Stimulated activated naive CD8-positive, alpha-beta T cell treated with anti-CD3 and anti-CD28 coated beads, Interleukin-15, Interleukin-2, amounts not matched to agents 100 ng/mL and 50 ng/mL, for 24 hours (primary cell): ENCODE results near the gene ADCK1.
A peak's percentile ranks its signal among the peaks of the same experiment; 100 is the strongest.
"Not testable (repeated sequence)": the region's sequence is repeated elsewhere in the genome, so short reads cannot be mapped to it uniquely, and the experiment has no call there.

ENCODE experiments used
- H3K27ac Mint-ChIP-seq: one replicate; pipeline ENCODE4 v1.8.0; 2021; ENCODE audit warnings: mild to moderate bottlenecking, mixed read lengths
- H3K27me3 Mint-ChIP-seq: one replicate; pipeline ENCODE4 v1.8.0; 2021; ENCODE audit warnings: mixed read lengths
- H3K36me3 Mint-ChIP-seq: one replicate; pipeline ENCODE4 v1.8.0; 2021; ENCODE audit warnings: low read depth, mixed read lengths
- H3K4me1 Mint-ChIP-seq: one replicate; pipeline ENCODE4 v1.8.0; 2021; ENCODE audit warnings: low read depth, mixed read lengths
- H3K4me3 Mint-ChIP-seq: one replicate; pipeline ENCODE4 v1.8.0; 2021; ENCODE audit warnings: mild to moderate bottlenecking, mixed read lengths
- H3K9me3 Mint-ChIP-seq: one replicate; pipeline ENCODE4 v1.8.0; 2021; ENCODE audit warnings: mixed read lengths

ADCK1 gene

DNA sequence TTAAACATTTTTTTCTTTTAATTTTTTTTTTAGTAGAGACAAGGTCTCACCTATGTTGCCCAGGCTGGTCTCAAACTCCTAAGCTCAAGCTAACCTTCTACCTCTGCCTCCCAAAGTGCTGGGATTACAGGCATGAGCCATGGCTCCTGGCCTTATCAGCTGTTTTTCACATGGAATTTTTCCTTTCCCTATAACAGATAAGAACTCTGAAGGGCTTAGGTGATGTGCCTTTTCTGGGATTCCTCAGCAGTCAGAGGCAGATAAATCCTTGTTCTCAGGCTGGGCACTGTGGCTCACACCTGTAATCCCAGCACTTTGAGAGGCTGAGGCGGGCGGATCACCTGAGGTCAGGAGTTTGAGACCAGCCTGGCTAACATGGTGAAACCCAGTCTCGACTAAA is 6.7 kb upstream of the ADCK1 start:
- H3K36me3 Mint-ChIP-seq, H3K9me3 Mint-ChIP-seq, H3K4me1 Mint-ChIP-seq, H3K27ac Mint-ChIP-seq, H3K4me3 Mint-ChIP-seq: not testable (repeated sequence)
- peaks cover 15% of the 10 kb centered on the region for H3K27me3 Mint-ChIP-seq

DNA sequence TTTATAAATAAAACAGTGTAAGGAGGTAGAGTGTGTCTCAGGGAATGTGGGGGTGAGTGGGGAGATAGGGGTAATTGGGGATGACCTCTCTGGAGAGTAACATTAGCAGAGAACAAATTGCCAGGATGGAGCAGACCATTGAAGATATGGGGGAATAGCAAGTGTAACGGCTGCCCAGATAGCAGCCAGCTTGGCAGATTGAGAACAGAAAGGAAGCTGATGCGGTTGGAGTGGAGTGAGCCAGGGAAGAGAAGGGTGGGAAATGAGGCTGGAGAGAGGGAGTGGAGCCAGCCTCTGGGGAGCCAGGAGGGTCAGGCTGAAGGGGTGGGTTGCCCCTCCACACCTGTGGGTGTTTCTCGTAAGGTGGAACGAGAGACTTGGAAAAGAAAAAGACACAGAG is 5.6 kb upstream of the ADCK1 start:
- Mint-ChIP-seq H3K4me3 (no peak overlapping the region), H3K27me3 (peaks cover 6% of the 10 kb centered on the region)

DNA sequence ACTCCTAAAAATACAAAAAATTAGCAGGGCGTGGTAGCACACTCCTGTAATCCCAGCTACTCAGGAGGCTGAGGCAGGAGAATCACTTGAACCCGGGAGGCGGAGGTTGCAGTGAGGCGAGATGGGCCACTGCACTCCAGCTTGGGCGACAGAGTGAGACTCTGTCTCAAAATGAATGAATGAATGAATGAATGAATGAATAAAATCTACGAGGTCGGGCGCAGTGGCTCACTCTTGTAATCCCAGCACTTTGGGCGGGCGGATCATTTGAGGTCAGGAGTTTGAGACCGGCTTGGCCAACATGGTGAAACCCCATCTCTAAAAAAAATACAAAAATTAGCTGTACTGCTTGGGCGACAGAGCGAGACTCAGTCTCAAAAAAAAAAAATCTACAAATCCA is 453 bp upstream of the ADCK1 start:
- not testable (repeated sequence) for H3K36me3 Mint-ChIP-seq, H3K27me3 Mint-ChIP-seq, H3K9me3 Mint-ChIP-seq
- peak overlapping the region; percentile 87 for H3K27ac Mint-ChIP-seq
- H3K4me1 Mint-ChIP-seq = peaks cover 11% of the 10 kb centered on the region
- peak overlapping the region; percentile 89 for H3K4me3 Mint-ChIP-seq

More for the DNA sequence above, 5.6 kb upstream of the ADCK1 start:
- H3K36me3 Mint-ChIP-seq = no peaks in the 10 kb centered on the region
- H3K27ac Mint-ChIP-seq = no peak overlapping the region
- H3K9me3 Mint-ChIP-seq = no peaks in the 10 kb centered on the region
- peaks cover under 1% of the 10 kb centered on the region for H3K4me1 Mint-ChIP-seq

DNA sequence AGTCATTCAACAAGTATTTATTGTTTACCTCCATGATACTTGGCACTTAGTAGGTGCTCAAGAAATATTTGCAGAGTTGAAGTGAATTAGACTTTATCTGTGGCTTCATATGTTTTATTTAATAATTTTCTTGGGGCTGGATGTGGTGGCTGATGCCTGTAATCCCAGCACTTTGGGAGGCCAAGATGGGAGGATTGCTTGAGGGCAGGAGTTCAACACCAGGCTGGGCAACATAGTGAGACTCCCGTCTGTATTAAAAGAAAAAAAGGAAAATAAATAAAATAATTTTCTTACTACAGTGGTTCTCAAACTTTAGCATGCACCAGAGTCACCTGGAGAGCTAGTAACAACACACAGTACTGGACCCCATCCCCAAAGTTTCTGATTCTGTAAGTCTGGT is 905 bp downstream of the ADCK1 start:
- peak overlapping the region; percentile 89 for H3K27ac Mint-ChIP-seq
- H3K36me3 Mint-ChIP-seq = no peaks in the 10 kb centered on the region
- no peaks in the 10 kb centered on the region for H3K9me3 Mint-ChIP-seq
- no peaks in the 10 kb centered on the region for H3K27me3 Mint-ChIP-seq
- H3K4me3 Mint-ChIP-seq = peak overlapping the region; percentile 89
- H3K4me1 Mint-ChIP-seq = peaks cover 11% of the 10 kb centered on the region

DNA sequence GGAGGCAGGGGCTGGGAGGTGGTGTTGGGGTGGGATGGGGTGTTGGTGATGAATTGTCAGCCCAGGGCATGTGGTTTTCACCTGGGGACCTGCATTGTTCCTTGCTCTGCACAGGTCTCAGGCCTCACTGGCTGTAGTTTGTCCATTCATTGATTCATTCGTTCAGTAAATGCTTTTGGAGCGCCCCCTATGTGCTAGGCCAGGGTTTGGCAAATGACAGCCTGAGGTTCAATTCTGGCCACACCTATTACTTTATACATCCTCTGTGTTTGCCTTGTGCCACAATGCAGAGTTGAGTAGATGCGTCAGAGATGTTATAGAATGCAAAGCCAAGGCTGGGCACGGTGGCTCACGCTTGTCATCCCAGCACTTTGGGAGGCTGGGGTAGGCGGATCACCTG is 4.7 kb downstream of the ADCK1 start:
- no peak overlapping the region for H3K27ac Mint-ChIP-seq
- no peaks in the 10 kb centered on the region for H3K9me3 Mint-ChIP-seq
- H3K36me3 Mint-ChIP-seq = no peaks in the 10 kb centered on the region
- no peak overlapping the region for H3K4me3 Mint-ChIP-seq
- peaks cover 8% of the 10 kb centered on the region for H3K4me1 Mint-ChIP-seq
- H3K27me3 Mint-ChIP-seq = no peaks in the 10 kb centered on the region

DNA sequence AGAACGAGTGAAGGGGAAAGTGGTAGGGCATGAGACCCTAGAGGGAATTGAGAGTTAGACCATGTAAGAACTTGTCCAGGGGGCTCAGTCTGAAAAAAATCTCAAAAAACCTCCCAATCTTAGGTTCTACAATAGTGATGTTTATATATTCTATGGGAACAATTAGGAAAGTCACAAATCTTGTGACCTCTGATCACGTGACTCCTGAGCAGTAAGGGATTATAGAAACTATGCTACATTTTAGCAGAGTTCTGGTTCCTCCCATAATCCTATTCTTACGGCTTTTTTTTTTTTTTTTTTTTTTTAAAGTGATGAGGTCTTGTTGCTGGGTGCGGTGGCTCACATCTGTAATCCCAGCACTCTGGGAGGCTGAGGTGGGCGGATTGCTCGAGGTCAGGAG is 5.8 kb downstream of the ADCK1 start:
- Mint-ChIP-seq H3K27me3 (no peaks in the 10 kb centered on the region), H3K36me3 (no peaks in the 10 kb centered on the region), H3K27ac (no peak overlapping the region), H3K4me3 (no peak overlapping the region), H3K9me3 (no peaks in the 10 kb centered on the region), H3K4me1 (peaks cover under 1% of the 10 kb centered on the region)

DNA sequence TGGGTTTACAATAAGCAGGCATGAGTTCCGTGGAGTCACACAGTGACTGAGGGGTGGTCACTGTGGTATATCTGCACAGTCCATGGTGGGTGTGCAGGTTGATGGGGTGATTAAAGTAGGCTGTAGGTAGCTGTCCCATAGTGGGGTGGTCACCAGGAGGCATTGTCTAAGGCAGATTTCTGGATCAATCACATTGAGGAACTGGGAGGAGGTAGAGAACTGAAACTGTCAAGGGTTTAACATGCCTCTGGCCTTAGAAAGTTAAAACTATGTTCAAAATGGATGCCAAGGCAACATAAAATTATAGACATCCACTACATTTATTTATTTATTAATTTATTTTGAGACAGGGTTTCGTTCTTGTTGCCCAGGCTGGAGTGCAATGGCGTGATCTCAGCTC is 8.3 kb downstream of the ADCK1 start:
- Mint-ChIP-seq H3K9me3 (no peaks in the 10 kb centered on the region), H3K27ac (no peak overlapping the region), H3K4me3 (no peak overlapping the region), H3K36me3 (no peaks in the 10 kb centered on the region), H3K27me3 (no peaks in the 10 kb centered on the region), H3K4me1 (peaks cover 4% of the 10 kb centered on the region)

DNA sequence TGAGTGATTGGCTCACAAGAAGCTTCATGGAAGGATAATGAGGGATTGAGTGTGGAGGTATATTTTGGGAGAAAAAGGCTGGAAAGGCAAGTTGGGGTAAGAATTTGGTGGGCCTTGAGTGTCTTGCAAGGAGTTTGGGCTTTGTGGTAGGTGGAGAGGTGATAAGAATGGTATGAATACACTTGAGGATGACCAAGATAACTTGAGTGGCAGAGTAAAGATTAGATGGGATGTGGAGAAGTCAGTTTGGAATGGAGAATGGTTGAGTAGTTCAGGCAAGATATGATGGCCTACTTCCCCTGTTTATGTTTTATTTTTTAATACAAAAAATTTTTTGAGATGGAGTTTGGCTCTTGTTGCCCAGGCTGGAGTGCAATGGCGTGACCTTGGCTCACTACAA is 9.1 kb downstream of the ADCK1 start:
- H3K27me3 Mint-ChIP-seq = no peaks in the 10 kb centered on the region
- peaks cover 4% of the 10 kb centered on the region for H3K4me1 Mint-ChIP-seq
- H3K27ac Mint-ChIP-seq = no peak overlapping the region
- no peaks in the 10 kb centered on the region for H3K9me3 Mint-ChIP-seq
- H3K4me3 Mint-ChIP-seq = no peak overlapping the region
- H3K36me3 Mint-ChIP-seq = no peaks in the 10 kb centered on the region

DNA sequence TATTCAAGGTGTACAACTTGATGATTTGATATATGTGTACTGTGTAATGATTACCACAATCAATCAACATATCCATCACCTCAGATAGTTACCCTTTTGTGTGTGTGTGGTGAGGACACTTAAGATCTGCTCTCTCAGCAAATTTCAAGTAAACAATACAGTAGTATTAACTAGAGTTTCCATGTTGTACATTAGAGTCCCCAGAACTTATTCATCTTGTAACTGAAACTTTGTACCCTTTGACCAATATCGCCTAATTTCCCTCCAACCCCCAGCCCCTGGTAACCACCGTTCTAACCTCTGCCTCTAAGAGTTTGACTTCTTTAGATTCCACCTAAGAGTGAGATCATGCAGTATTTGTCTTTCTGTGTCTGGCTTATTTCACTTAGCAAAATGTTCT is 12.1 kb downstream of the ADCK1 start:
- Mint-ChIP-seq H3K27ac (no peak overlapping the region), H3K4me1 (peaks cover 4% of the 10 kb centered on the region), H3K36me3 (no peaks in the 10 kb centered on the region), H3K9me3 (no peaks in the 10 kb centered on the region), H3K27me3 (no peaks in the 10 kb centered on the region), H3K4me3 (no peak overlapping the region)

DNA sequence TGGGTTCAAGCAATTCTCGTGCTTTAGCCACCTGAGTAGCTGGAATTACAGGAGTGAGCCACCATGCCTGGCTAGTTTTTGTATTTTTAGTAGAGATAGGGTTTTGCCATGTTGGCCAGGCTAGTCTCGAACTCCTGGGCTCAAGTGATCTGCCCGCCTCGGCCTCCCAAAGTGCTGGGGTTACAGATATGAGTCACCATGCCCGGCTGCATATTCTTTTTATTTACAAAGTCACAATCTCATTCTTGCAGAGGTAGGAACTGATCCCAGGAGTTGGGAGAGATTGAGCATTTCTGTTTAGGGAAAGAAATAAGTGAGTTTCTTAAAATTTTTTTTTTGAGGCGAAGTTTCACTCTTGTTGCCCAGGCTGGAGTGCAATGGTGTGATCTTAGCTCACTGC is 12.8 kb downstream of the ADCK1 start:
- not testable (repeated sequence) for H3K36me3 Mint-ChIP-seq, H3K27ac Mint-ChIP-seq, H3K4me1 Mint-ChIP-seq

DNA sequence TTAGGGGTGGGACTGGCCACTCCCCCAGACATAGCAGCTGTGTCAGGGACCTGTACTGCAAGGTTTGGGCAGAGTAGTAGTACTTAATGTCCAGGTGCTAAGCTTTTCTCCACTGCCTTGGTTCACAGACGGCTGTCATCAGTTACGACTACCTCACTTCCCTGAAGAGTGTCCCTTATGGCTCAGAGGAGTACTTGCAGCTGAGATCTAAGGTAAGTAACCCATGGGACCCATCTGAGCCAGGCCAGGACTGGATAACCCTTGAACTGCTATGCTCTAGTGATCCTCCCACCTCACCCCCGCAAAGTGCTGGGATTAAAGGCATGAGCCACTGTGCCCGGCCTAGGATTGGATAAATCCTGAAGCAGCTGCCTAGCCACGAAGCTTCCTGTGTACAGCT is 22.4 kb downstream of the ADCK1 start:
- Mint-ChIP-seq H3K36me3 (peaks cover 25% of the 10 kb centered on the region), H3K27me3 (no peaks in the 10 kb centered on the region), H3K4me3 (no peak overlapping the region), H3K27ac (no peak overlapping the region), H3K9me3 (no peaks in the 10 kb centered on the region), H3K4me1 (no peaks in the 10 kb centered on the region)

More for the DNA sequence above, 12.8 kb downstream of the ADCK1 start:
- not testable (repeated sequence) for H3K9me3 Mint-ChIP-seq, H3K27me3 Mint-ChIP-seq, H3K4me3 Mint-ChIP-seq

DNA sequence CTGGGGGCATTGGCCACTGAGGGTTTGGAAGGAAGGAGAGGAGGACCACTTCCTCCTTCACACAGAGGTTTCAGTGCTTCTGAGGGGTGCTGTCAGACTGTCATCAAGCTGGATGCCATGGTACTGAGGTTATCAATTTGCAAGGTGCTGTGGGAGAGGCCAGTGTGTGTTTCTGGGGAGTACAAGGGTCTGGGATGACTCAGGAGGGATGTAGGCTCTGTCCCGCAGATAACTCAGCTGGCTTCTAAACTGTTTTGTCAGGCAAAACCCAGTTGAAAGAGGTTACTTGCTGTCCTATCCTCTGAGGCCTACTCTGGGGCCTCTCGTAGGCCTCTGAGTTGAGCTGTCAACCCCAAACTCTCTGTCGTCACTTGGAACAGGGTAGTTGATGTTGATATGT is 22.8 kb downstream of the ADCK1 start:
- Mint-ChIP-seq H3K27ac (no peak overlapping the region), H3K27me3 (no peaks in the 10 kb centered on the region), H3K4me3 (no peak overlapping the region), H3K4me1 (no peaks in the 10 kb centered on the region), H3K36me3 (peaks cover 22% of the 10 kb centered on the region), H3K9me3 (no peaks in the 10 kb centered on the region)

DNA sequence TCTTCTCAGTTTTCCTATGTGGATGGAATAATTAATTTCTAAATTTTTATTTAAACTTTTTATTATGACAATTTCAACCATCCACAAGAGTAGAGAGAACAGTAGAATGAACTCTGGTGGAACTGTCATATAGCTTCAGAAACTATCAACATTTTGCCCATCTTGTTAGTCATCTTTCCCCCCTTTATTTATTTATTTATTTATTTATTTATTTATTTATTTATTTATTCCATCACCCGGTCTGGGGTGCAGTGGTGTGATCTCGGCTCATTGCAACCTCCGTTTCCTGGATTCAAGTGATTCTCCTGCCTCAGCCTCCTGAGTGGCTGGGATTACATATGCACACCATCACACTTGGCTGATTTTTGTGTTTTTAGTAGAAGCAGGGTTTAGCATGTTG is 23.5 kb downstream of the ADCK1 start:
- H3K4me3 Mint-ChIP-seq = no peak overlapping the region

DNA sequence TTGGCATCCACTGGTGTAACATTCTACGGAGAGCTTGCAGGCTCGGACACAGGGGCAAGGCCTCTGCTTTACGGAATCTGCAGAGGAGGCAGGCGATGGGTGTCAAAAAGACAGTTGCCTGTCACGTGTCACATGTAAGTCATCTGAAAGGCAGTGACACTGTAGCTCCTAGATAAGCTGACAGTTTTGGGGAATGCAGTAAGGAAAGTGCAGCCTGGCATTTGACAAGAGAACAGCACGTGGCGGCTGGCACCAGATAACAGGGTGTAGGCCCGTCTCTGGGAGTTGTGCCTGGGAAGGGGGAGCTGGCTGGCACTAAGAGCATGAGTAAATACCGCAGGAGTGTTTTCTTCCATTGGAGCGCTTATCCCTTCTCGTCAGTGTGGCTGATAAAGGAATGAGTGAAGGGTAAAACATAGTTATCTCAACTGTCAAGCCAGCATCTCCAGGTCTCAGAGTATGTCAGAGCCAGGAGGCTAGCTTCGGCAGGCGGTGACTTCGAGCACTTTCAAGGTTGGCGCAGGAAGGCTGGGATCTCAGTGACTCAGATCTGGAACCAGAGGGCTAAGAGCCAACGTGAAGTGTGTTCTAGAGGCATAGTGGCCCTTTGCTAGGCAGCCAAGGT is 26.1 kb downstream of the ADCK1 start:
- H3K36me3 Mint-ChIP-seq = peaks cover 23% of the 10 kb centered on the region

More for the DNA sequence above, 23.5 kb downstream of the ADCK1 start:
- H3K36me3 Mint-ChIP-seq = peaks cover 22% of the 10 kb centered on the region
- H3K27me3 Mint-ChIP-seq = no peaks in the 10 kb centered on the region
- no peaks in the 10 kb centered on the region for H3K9me3 Mint-ChIP-seq
- H3K4me1 Mint-ChIP-seq = no peaks in the 10 kb centered on the region
- H3K27ac Mint-ChIP-seq = no peak overlapping the region

DNA sequence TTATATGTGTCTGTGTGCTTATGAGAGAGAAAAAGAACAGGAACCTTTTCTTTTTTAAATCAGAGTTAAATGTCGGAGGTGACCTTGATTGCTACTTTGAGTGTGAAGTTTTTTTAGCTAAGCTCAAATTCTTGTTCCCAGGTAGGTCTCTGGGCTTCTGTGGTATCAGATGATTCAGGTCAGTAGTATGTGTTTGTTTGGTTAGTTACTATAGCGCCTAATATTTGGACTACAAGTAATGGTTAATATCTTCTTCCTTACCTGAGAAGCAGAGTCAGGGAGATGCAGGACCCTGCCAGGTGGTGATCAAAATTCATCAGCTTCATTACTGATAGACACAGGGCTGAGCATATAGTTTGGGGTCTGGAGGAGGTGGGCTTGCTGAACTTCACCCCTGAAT is 30.8 kb downstream of the ADCK1 start:
- H3K27ac Mint-ChIP-seq = no peak overlapping the region
- no peak overlapping the region for H3K4me3 Mint-ChIP-seq
- peaks cover 32% of the 10 kb centered on the region for H3K36me3 Mint-ChIP-seq
- no peaks in the 10 kb centered on the region for H3K4me1 Mint-ChIP-seq
- H3K9me3 Mint-ChIP-seq = no peaks in the 10 kb centered on the region
- no peaks in the 10 kb centered on the region for H3K27me3 Mint-ChIP-seq

More for the DNA sequence above, 26.1 kb downstream of the ADCK1 start:
- Mint-ChIP-seq H3K4me3 (no peak overlapping the region), H3K4me1 (no peaks in the 10 kb centered on the region), H3K27me3 (no peaks in the 10 kb centered on the region), H3K9me3 (no peaks in the 10 kb centered on the region), H3K27ac (no peak overlapping the region)

DNA sequence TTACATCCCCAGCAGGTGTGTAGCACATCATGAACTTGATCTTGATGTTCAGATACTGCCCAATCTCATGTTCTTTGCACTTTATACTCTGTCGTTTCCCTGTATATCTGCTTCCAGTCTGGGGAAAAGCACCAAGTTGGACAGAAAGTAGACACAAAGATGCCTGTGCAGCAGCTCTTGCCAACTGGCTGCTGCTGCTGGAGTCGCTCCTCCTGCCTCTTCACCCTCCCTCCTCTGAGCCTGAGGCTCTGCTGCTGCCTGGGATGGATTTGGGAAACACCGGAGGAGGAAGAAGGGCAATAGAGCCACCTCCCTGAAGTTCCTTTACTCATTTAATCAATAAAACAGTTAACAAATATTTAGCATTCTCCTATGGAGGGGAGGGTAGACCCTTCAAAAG is 32.4 kb downstream of the ADCK1 start:
- Mint-ChIP-seq H3K27ac (no peak overlapping the region), H3K4me3 (no peak overlapping the region), H3K9me3 (no peaks in the 10 kb centered on the region), H3K36me3 (peaks cover 30% of the 10 kb centered on the region), H3K4me1 (no peaks in the 10 kb centered on the region), H3K27me3 (no peaks in the 10 kb centered on the region)
